Activated CD4-positive, alpha-beta T cell treated with anti-CD3 and anti-CD28 coated beads, Interleukin-2, amount 10 ng/mL, durations not matched to agents 24 days and 14 days (primary cell): ENCODE results near the gene FGF12. TPM values are rescaled to one million over a fixed set of nuclear protein-coding genes. Genes with fewer than 3 reads are reported as not detected.
"Not testable (repeated sequence)": the region's sequence is repeated elsewhere in the genome, so short reads cannot be mapped to it uniquely, and the experiment has no call there.

Experiments used
- DNase-seq: peaks from one replicate; pipeline ENCODE4 v3.0.0; 2022
- H3K27ac Mint-ChIP-seq: one replicate; pipeline ENCODE4 v1.8.0; 2022; ENCODE audit warnings: mild to moderate bottlenecking, mixed read lengths
- H3K27me3 Mint-ChIP-seq: one replicate; pipeline ENCODE4 v1.8.0; 2022; ENCODE audit warnings: mixed read lengths
- H3K36me3 Mint-ChIP-seq: one replicate; pipeline ENCODE4 v1.8.0; 2022; ENCODE audit warnings: low read depth, mild to moderate bottlenecking, mixed read lengths
- H3K4me1 Mint-ChIP-seq: one replicate; pipeline ENCODE4 v1.8.0; 2021; ENCODE audit warnings: mixed read lengths
- H3K4me3 Mint-ChIP-seq: one replicate; pipeline ENCODE4 v1.8.0; 2022; ENCODE audit warnings: mild to moderate bottlenecking, moderate library complexity, mixed read lengths
- H3K9me3 Mint-ChIP-seq: one replicate; pipeline ENCODE4 v1.8.0; 2021; ENCODE audit warnings: mixed read lengths
- intact Hi-C: fragments of 100-400 bp; cut with micrococcal nuclease; formaldehyde crosslinking; loops from one replicate; pipeline ENCODE4 v1.15.1; 2023
- total RNA-seq: library from RNA; stranded (reverse); gene quantifications from 2 replicates; pipeline ENCODE4 v1.2.3, GENCODE V29; 2022

Gene FGF12
- not detected in 2 replicates for total RNA-seq

DNA sequence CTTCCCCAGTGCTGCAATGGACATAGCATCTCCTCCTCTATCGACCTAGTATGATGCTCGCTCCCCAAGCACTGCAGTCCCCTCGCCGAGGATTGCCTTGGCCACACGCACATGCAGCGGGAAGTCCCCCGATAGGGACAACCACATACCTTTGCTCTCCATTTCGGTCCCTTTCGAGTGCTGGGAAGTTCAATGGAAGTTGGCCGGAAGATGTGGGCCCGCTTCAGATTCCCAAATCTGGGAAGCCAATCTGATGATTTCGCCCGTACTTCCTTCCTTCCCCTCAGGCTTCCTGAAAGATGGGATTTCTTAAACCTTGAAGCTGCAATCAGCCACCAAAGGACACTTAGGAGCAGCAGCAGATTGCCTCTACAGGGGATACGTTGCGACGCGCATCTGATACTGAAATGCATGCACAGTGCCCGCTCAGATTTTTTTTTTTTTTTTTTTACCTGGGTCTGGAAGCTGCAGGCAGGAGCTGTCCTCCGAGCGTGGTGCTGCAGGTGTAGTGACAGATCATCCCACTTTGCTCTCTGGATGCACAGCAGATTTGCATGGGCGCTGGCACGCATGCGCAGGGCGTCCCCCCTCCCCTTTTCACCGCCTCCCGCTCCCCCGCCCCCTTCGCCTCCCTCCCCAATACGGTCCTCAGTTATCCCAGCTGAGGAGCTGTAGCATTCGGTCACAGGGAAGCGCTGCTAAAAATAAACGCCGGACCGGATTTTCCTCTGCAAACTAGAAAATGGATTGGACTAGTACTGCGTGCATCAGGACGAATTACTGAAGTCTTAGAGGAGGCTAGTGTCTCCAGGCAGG is at the start of gene FGF12:
FGF12 (minus strand) TSS at position 510 of the 816 bp plus-strand sequence.
- no peak within 1 kb of the TSS for H3K4me3 Mint-ChIP-seq
- intact Hi-C loops: no loop called here
- DNase-seq: peak; percentile 58
- H3K27me3 Mint-ChIP-seq: peaks cover 32% of the 10 kb centered on the region
- no peak within 1 kb of the TSS for H3K27ac Mint-ChIP-seq
- H3K9me3 Mint-ChIP-seq: no peaks in the 10 kb centered on the region
- H3K36me3 Mint-ChIP-seq: no peaks in the 10 kb centered on the region
- no peaks in the 10 kb centered on the region for H3K4me1 Mint-ChIP-seq

DNA sequence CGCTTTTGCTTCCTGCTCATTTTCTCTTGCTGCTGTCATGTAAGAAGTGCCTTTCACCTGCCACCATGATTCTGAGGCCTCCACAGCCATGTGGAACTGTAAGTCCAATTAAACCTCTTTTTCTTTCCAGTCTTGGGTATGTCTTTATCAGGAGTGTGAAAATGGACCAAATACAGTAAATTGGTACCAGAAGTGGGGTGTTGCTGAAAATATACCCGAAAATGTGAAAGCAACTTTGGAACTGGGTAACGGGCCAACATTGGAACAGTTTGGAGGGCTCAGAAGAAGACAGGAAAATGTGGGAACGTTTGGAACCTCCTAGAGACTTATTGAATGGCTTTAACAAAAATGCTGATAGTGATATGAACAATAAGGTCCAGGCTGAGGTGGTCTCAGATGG is 47.0 kb upstream of the FGF12 start:
- H3K9me3 Mint-ChIP-seq: peaks cover 20% of the 10 kb centered on the region
- H3K4me1 Mint-ChIP-seq, H3K27ac Mint-ChIP-seq, intact Hi-C loops, DNase-seq, H3K4me3 Mint-ChIP-seq, H3K27me3 Mint-ChIP-seq, H3K36me3 Mint-ChIP-seq: not testable (repeated sequence)

DNA sequence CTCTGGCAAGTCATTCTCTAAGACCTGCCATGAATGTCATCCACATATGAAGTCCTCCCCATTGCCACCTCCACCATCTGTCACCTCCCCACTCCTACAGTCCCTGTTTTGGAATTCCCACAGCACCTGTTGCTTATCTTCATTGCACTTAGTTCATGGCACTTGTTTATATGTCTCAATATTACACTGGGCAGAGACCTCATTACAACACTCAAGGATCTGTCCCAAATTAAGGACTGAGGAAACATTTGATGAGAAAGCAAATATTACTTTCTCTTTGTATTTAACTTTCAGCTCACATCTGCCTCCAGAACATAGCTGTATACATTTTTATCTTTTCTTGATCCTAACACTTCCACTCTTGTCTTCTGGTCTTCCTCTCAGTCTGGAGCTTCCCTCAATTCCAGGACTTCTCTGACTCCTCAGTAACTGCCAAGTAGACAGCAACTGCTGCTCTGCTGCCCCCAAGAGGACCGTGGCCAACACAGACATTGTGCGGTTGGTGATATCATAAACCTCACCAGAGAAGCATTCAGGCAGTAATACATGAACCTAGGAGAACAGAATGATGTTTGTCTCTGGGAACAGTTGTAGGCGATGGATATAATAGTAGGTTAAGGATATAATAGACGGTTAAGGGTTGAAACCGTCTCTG is 45.0 kb upstream of the FGF12 start:
- no peaks in the 10 kb centered on the region for H3K36me3 Mint-ChIP-seq
- intact Hi-C loops: no loop called here
- no peaks in the 10 kb centered on the region for H3K4me1 Mint-ChIP-seq
- no peak for DNase-seq
- H3K4me3 Mint-ChIP-seq: no peak overlapping the region
- no peak overlapping the region for H3K27ac Mint-ChIP-seq
- H3K27me3 Mint-ChIP-seq: peaks cover 4% of the 10 kb centered on the region
- peaks cover 20% of the 10 kb centered on the region for H3K9me3 Mint-ChIP-seq

DNA sequence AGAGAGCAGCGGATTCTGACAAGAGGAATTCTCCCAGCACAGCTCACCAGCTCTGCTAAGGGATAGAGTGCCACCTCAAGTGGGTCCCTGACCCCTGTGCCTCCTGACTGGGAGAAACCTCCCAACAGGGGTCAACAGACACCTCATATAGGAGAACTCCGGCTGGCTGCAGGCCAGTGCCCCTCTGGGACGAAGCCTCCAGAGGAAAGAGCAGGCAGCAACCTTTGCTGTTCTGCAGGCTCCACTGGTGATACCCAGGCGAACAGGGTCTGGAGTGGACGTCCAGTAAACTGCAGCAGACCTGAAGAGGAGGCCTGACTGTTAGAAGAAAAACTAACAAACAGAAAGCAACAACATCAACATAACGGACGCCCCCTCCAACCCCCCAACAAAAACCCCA is 31.3 kb upstream of the FGF12 start:
- DNase-seq: no peak
- Mint-ChIP-seq H3K4me3 (no peak overlapping the region), H3K9me3 (no peaks in the 10 kb centered on the region), H3K27me3 (no peaks in the 10 kb centered on the region), H3K4me1 (no peaks in the 10 kb centered on the region), H3K36me3 (no peaks in the 10 kb centered on the region), H3K27ac (no peak overlapping the region)
- intact Hi-C loops: no loop called here

DNA sequence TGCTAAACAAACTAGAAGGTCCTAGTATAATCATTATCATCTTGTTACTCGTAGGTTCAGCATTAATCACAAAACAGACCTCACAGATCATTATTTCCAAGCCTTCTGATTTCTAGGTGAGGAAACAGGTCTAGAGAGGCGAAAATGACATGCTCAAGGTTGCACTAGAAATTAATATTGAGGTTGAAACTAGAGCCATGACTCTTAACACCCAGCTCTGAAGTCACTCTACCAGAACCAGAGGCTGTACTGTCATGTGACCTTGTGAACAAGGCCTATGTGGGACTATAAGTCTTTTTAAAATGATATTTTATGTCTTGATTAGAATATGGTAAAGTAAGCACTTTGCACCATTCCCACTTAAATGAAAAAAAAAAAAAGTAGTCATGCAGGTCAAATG is 23.8 kb upstream of the FGF12 start:
- H3K36me3 Mint-ChIP-seq: no peaks in the 10 kb centered on the region
- H3K4me1 Mint-ChIP-seq: no peaks in the 10 kb centered on the region
- H3K4me3 Mint-ChIP-seq: no peak overlapping the region
- peaks cover 2% of the 10 kb centered on the region for H3K27me3 Mint-ChIP-seq
- H3K27ac Mint-ChIP-seq: no peak overlapping the region
- no peak for DNase-seq
- H3K9me3 Mint-ChIP-seq: no peaks in the 10 kb centered on the region
- intact Hi-C loops: no loop called here

DNA sequence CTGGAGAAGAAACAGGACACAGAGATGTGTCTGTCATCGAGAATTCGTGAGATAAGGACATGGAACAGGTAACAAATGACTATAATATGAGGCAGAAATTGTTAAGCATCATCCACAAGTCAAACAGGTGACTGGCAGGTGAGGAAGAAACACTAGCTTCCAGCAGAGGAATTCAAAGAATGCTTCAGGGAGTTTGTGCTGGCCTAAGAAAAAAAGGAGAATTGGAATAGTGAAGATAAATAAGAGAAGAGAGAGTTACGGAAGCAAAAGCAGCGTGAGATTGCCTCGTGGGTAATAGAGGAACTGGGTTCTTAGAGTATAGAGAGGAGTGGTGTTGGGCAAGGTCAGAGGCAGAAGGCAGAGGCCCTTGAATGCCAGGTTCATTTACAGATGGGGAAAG is 22.9 kb upstream of the FGF12 start:
- H3K27me3 Mint-ChIP-seq: peaks cover 2% of the 10 kb centered on the region
- H3K4me3 Mint-ChIP-seq: no peak overlapping the region
- no peak overlapping the region for H3K27ac Mint-ChIP-seq
- no peaks in the 10 kb centered on the region for H3K9me3 Mint-ChIP-seq
- no peaks in the 10 kb centered on the region for H3K4me1 Mint-ChIP-seq
- intact Hi-C loops: no loop called here
- DNase-seq: no peak
- H3K36me3 Mint-ChIP-seq: no peaks in the 10 kb centered on the region

DNA sequence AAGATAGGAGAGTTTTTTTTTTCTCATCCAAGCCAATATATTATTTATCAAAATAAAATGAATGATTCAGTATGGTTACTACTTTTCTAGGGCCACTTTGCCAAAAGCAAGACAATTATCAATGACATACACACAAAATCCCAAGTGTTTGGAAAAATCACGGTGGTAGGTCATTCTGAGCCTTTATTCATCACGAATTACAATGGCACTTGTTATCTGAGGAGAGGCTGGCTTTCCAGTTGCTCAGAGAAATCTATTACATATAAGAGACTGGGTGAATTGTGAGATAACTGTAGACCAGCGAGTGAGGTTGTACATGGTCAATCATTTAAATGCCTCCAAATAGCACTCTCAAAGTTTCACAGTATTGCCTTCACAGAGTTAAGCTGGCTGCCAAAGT is 20.4 kb upstream of the FGF12 start:
- DNase-seq: no peak

DNA sequence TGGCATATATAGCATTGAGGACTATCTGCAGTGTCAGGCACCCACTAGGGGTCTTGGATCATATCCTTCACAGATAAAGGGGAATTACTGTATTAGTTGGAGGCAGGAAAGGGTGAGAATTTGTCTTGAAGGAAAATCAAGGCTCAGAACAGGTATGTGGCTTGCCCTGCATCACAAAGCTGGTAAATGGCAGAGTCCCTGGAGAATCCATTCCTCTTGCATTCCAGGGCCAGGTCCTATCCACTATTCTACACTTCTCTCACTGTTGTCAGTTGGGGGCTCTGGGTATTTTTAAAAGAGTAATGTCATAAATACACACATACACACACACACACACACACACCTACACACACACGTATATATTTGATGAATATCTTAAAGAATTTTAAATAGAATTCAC is 19.8 kb upstream of the FGF12 start:
- Mint-ChIP-seq H3K27me3 (peaks cover 2% of the 10 kb centered on the region), H3K4me3 (no peak overlapping the region), H3K27ac (no peak overlapping the region), H3K36me3 (no peaks in the 10 kb centered on the region), H3K9me3 (no peaks in the 10 kb centered on the region), H3K4me1 (no peaks in the 10 kb centered on the region)
- no peak for DNase-seq
- intact Hi-C loops: no loop called here

More for the DNA sequence above, 20.4 kb upstream of the FGF12 start:
- no peaks in the 10 kb centered on the region for H3K36me3 Mint-ChIP-seq
- no peaks in the 10 kb centered on the region for H3K4me1 Mint-ChIP-seq
- H3K27me3 Mint-ChIP-seq: peaks cover 2% of the 10 kb centered on the region
- no peak overlapping the region for H3K4me3 Mint-ChIP-seq
- intact Hi-C loops: no loop called here
- H3K27ac Mint-ChIP-seq: no peak overlapping the region
- H3K9me3 Mint-ChIP-seq: no peaks in the 10 kb centered on the region

DNA sequence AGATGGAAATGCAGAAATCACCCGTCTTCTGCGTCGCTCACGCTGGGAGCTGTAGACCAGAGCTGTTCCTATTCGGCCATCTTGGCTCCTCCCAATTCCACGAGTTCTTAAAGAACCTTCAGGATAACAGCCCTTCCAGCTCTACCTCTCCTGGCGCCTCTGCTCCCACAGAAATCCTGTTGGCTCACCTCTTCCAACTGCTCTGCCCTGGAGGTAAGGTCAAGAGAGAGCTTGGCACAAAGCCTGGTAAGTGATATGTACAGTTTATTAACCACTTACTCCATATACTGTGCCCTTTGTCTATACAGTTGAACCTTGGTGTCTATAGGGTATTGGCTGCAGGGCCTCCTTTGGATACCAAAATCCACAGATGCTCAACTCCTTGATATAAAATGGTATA is 17.8 kb upstream of the FGF12 start:
- intact Hi-C loops: no loop called here
- no peak for DNase-seq
- H3K36me3 Mint-ChIP-seq: no peaks in the 10 kb centered on the region
- peaks cover 2% of the 10 kb centered on the region for H3K27me3 Mint-ChIP-seq
- H3K4me3 Mint-ChIP-seq: no peak overlapping the region
- H3K27ac Mint-ChIP-seq: no peak overlapping the region
- H3K9me3 Mint-ChIP-seq: no peaks in the 10 kb centered on the region
- H3K4me1 Mint-ChIP-seq: no peaks in the 10 kb centered on the region

DNA sequence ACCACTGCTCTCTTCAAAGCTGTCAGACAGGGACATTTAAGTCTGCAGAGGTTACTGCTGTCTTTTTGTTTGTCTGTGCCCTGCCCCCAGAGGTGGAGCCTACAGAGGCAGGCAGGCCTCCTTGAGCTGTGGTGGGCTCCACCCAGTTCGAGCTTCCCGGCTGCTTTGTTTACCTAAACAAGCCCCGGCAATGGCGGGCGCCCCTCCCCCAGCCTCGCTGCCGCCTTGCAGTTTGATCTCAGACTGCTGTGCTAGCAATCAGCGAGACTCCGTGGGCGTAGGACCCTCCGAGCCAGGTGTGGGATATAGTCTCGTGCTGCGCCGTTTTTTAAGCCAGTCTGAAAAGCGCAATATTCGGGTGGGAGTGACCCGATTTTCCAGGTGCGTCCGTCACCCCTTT is 17.3 kb upstream of the FGF12 start:
- H3K27ac Mint-ChIP-seq, H3K36me3 Mint-ChIP-seq, H3K27me3 Mint-ChIP-seq, DNase-seq, H3K4me1 Mint-ChIP-seq, H3K4me3 Mint-ChIP-seq, intact Hi-C loops, H3K9me3 Mint-ChIP-seq: not testable (repeated sequence)

DNA sequence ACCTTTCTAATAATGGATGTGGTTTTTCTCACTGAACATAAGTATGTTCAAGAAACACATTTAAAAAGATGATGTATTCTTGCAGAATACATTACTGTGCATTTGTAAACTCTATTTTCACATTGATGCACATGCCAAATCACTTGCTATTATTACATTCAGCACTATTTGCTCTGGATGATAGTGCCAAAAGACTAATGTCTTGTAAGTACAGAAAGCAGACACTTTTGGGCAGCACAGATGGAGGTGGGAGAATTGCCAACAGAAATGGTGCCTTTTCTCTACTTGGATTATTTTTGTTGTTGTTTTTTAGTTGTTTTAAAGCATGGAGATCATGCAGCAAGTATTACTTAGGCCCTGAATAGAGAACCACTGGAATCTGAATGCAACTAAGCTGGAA is 10.2 kb upstream of the FGF12 start:
- Mint-ChIP-seq H3K36me3 (no peaks in the 10 kb centered on the region), H3K27ac (no peak overlapping the region), H3K4me3 (no peak overlapping the region), H3K9me3 (no peaks in the 10 kb centered on the region), H3K4me1 (no peaks in the 10 kb centered on the region), H3K27me3 (no peaks in the 10 kb centered on the region)
- intact Hi-C loops: no loop called here
- DNase-seq: no peak

DNA sequence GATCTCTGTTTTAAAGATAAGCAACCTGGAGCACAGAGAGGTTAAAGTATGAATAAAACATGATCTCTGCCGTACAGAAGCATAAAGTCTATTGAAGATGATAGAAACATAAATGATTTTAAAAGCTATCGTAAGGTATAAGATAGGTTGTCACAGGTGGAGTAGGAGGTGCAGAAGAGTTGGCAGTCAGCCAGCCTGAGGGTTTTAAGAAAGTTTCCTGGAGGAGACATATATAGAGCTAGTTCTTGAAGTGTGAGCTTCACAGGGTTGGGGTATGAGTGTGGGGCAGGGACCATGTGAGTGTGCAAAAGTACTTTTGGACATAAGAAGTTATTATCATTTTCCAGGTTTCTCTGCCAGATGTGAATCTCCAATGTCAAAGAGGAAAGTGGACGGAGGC is 3.9 kb upstream of the FGF12 start:
- intact Hi-C loops: no loop called here

DNA sequence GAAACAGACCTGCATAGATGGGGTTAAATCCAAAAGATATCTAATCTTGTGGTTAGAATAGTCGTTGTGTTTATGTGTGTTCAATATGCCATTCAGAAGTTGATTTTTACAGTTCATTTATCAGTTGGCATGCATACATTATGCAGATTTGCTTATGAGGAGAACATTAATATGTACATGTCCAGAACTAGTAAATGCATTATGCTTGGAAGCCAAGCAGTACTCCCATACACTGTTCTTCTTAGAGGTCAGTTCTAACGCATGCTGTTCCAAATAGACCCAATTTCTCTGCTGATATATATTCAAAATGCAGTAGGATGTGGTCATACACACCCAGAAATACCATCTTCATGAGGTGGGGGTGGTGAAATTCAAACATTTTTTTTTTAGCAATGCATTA is 956 bp downstream of the FGF12 start:
- no peaks in the 10 kb centered on the region for H3K36me3 Mint-ChIP-seq
- no peaks in the 10 kb centered on the region for H3K4me1 Mint-ChIP-seq
- no peak for DNase-seq
- H3K9me3 Mint-ChIP-seq: no peaks in the 10 kb centered on the region
- intact Hi-C loops: no loop called here
- peaks cover 32% of the 10 kb centered on the region for H3K27me3 Mint-ChIP-seq
- no peak overlapping the region for H3K4me3 Mint-ChIP-seq
- H3K27ac Mint-ChIP-seq: no peak overlapping the region

More for the DNA sequence above, 3.9 kb upstream of the FGF12 start:
- no peaks in the 10 kb centered on the region for H3K36me3 Mint-ChIP-seq
- no peak for DNase-seq
- no peak overlapping the region for H3K27ac Mint-ChIP-seq
- H3K9me3 Mint-ChIP-seq: no peaks in the 10 kb centered on the region
- H3K27me3 Mint-ChIP-seq: peaks cover 28% of the 10 kb centered on the region
- no peak overlapping the region for H3K4me3 Mint-ChIP-seq
- no peaks in the 10 kb centered on the region for H3K4me1 Mint-ChIP-seq

DNA sequence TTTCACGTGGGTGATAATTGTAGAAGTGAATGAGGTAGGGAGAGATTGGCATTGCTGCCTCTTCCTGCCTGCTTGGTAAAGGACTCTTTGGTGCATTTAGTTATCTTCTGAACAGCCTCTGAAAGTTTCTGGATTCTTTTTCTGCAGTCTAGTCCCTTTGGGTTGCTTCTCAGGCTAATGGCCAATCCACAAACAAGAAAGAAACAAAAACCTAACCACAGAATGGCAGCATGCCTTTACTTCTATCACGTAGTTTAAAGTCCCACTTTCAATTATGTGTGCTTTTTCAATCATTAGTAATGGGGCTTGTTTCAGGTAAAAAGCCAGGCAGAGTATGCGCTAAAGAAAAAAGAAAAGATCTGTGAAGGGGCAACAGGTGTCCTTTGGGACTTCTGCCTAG is 7.4 kb downstream of the FGF12 start:
- H3K9me3 Mint-ChIP-seq: no peaks in the 10 kb centered on the region
- no peak for DNase-seq
- no peaks in the 10 kb centered on the region for H3K36me3 Mint-ChIP-seq
- intact Hi-C loops: no loop called here
- no peak overlapping the region for H3K27ac Mint-ChIP-seq
- no peak overlapping the region for H3K4me3 Mint-ChIP-seq
- no peaks in the 10 kb centered on the region for H3K4me1 Mint-ChIP-seq
- H3K27me3 Mint-ChIP-seq: no peaks in the 10 kb centered on the region

DNA sequence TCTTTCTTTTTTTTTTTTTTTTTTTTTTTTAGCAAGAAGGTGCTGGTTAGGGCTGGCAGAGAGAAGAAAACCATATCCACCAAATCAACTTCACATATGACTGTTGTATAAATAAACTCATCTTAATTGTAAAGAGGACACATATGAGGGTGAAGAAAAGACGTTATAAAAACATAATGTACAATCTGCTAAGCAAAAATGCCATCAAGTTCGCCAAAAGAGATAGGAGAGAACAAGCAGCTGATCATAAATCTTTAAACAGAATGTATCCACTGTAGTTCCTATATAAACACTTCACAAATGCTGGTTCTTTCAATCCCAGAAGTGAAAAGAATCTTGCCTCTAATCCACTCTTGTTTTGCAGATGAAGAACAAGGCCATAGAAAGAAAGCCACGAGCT is 9.2 kb downstream of the FGF12 start:
- Mint-ChIP-seq H3K4me3 (no peak overlapping the region), H3K36me3 (no peaks in the 10 kb centered on the region), H3K27ac (no peak overlapping the region), H3K27me3 (peaks cover 2% of the 10 kb centered on the region), H3K9me3 (no peaks in the 10 kb centered on the region), H3K4me1 (no peaks in the 10 kb centered on the region)
- DNase-seq: no peak
- intact Hi-C loops: no loop called here
